ENCODE measurements around the gene CEACAM19. TPM values are rescaled to one million over a fixed set of nuclear protein-coding genes. Genes with fewer than 3 reads are reported as not detected.

The CEACAM19 gene
- total RNA-seq, 1 donor from 2014 or later = not detected

DNA sequence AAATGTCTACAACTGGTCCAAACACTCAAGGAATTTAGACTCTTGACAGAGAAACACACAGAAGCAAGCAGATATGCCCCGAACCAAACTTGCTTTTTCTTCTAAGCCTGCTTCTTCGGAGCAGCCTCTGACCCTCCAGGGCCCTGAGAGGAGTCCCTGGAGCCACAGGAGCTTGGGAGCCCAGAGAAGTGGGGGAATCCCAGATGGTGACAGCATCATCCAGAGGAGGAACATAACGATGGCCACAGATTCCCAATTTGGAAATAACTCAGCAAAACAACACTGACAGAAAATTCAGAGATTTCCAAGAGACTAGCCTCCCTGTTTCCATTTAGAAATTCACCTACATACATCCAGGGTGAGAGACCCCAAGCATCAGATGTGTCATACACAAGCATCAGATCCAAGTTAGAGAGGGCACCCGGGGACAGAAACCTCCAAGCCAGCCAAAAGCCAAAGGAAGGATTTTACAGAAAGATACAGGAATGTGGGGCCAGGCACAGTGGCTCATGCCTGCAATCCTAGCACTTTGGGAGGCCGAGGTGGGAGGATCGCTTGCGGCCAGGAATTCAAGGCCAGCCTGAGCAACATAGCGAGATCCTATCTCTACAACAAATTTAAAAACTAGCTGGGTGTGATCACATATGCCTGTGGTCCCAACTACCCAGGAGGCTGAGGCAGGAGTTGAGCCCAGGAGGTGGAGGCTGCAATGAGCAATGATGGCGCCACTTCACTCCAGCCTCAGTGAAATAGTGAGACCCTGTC lies 29.6 kb upstream of the CEACAM19 start:
- DNase-seq = no peak
- ChIA-PET POLR2A (no interaction called here), CTCF (no interaction called here)
- intact Hi-C loops (cut with micrococcal nuclease) = no loop called here
- Mint-ChIP-seq H3K36me3 (ENCODE audit: low read depth) (no peaks in the 10 kb centered on the region), H3K27ac (no peak overlapping the region), H3K9me3 (no peaks in the 10 kb centered on the region), H3K4me3 (no peak overlapping the region), H3K27me3 (peaks cover 28% of the 10 kb centered on the region), H3K4me1 (peaks cover 5% of the 10 kb centered on the region)
- no peak for TF ChIP-seq CTCF (IDR thresholded peaks at IDR 0.05)
- no peak for ATAC-seq (ENCODE audit: low read depth)

GRCh38 chr19:44642377-44642776 lies 28.9 kb upstream of the CEACAM19 start:
- DNase-seq = no peak
- no peaks in the 10 kb centered on the region for H3K36me3 Mint-ChIP-seq (ENCODE audit: low read depth)
- no peak for TF ChIP-seq CTCF (IDR thresholded peaks at IDR 0.05)
- H3K4me1 Mint-ChIP-seq = peaks cover 5% of the 10 kb centered on the region
- ChIA-PET CTCF (no interaction called here), POLR2A (no interaction called here)
- ATAC-seq (ENCODE audit: low read depth) = no peak
- intact Hi-C loops (cut with micrococcal nuclease) = no loop called here
- peaks cover 33% of the 10 kb centered on the region for H3K27me3 Mint-ChIP-seq
- no peaks in the 10 kb centered on the region for H3K9me3 Mint-ChIP-seq
- no peak overlapping the region for H3K4me3 Mint-ChIP-seq
- no peak overlapping the region for H3K27ac Mint-ChIP-seq

DNA sequence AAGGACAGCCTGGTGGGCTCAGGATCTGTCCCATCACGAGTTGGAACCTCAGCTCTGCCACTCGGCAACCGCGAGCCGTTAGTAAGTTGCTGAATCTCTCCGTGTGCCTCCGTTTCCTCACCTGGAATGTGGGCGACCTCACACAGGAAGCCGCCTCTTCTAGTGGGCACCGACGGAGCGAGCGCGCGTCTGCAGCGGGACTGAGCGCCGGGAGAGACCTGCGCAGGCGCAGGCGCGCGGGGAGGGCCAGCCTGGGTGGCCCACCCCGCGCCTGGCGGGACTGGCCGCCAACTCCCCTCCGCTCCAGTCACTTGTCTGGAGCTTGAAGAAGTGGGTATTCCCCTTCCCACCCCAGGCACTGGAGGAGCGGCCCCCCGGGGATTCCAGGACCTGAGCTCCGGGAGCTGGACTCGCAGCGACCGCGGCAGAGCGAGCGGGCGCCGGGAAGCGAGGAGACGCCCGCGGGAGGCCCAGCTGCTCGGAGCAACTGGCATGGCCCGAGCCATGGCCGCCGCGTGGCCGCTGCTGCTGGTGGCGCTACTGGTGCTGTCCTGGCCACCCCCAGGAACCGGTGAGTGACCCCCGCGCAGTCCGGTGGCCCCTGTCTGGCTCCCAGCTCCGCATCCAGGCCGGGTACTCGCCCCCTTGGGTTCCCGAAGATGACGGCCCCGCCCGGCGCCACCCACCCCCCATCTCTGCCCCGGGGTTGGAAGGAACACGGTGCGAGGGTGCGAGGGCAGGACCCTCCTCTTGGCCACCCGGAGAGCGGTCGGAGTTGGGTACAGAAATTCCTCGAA lies 27.5 kb upstream of the CEACAM19 start, which contains the start of gene PVR:
Gene PVR (plus strand): TSS at position 306 of the 797 bp plus-strand sequence. CDS start 187 bp downstream, at position 493.
- intact Hi-C loops (cut with micrococcal nuclease) = no loop called here
- POLR2A ChIA-PET = interaction anchor here (0.5 kb wide), 1 partner anchor 897 kb away, joined by 3 read pairs; no protein-coding TSS in a partner anchor

GRCh38 chr19:44644402-44645016 lies 26.8 kb upstream of the CEACAM19 start:
- Mint-ChIP-seq H3K27me3 (peaks cover 33% of the 10 kb centered on the region), H3K4me1 (peaks cover 5% of the 10 kb centered on the region), H3K9me3 (no peaks in the 10 kb centered on the region), H3K4me3 (peak overlapping the region; percentile 44), H3K36me3 (ENCODE audit: low read depth) (no peaks in the 10 kb centered on the region), H3K27ac (no peak overlapping the region)
- no peak for TF ChIP-seq CTCF (IDR thresholded peaks at IDR 0.05)
- ATAC-seq (ENCODE audit: low read depth) = no peak
- intact Hi-C loops (cut with micrococcal nuclease) = no loop called here
- no peak for DNase-seq
- ChIA-PET CTCF (no interaction called here), POLR2A (interaction anchor here (0.5 kb wide), 1 partner anchor 898 kb away, joined by 3 read pairs; no protein-coding TSS in a partner anchor)

More for the DNA sequence above, 27.5 kb upstream of the CEACAM19 start, which contains the start of gene PVR:
- TF ChIP-seq CTCF (IDR thresholded peaks at IDR 0.05) = no peak
- CTCF ChIA-PET = no interaction called here
- H3K27ac Mint-ChIP-seq = no peak within 1 kb of the TSS
- H3K36me3 Mint-ChIP-seq (ENCODE audit: low read depth) = no peaks in the 10 kb centered on the region
- no peak for DNase-seq
- H3K4me1 Mint-ChIP-seq = peaks cover 5% of the 10 kb centered on the region
- no peaks in the 10 kb centered on the region for H3K9me3 Mint-ChIP-seq
- no peak for ATAC-seq (ENCODE audit: low read depth)
- peak within 1 kb of the TSS; percentile 44 for H3K4me3 Mint-ChIP-seq
- peaks cover 33% of the 10 kb centered on the region for H3K27me3 Mint-ChIP-seq
